Liver (tissue), 9 donors: ENCODE results near the gene CDC42BPB. TPM values are rescaled to one million over a fixed set of nuclear protein-coding genes. Genes with fewer than 3 reads are reported as not detected.

Experiments used
- DNase-seq: peaks from one replicate; pipeline ENCODE4 v3.0.0-alpha.2; 2017; ENCODE audit warnings: low spot score
- H3K27ac ChIP-seq, 2 donors: one replicate each; pipeline ENCODE4 v1.7.0; 2013; ENCODE audit warnings: inconsistent platforms in 2 of 2, low read length in 2 of 2, control low read depth in 1 of 2, low read depth in 1 of 2, mild to moderate bottlenecking in 1 of 2
- H3K27me3 ChIP-seq, 4 donors: one replicate each; pipeline versions ENCODE4 v1.6.1 to v1.7.0; 2013; ENCODE audit warnings: low read length in 3 of 4, inconsistent platforms in 1 of 4, mild to moderate bottlenecking in 1 of 4, moderate library complexity in 1 of 4; ENCODE audit not compliant: control insufficient read depth in 4 of 4, insufficient read depth in 4 of 4
- H3K36me3 ChIP-seq, 4 donors: one replicate each; pipeline versions ENCODE4 v1.6.1 to v1.7.0; 2013; ENCODE audit warnings: low read length in 3 of 4, mild to moderate bottlenecking in 3 of 4, low read depth in 1 of 4, moderate library complexity in 1 of 4; ENCODE audit not compliant: control insufficient read depth in 4 of 4, insufficient read depth in 3 of 4
- H3K4me1 ChIP-seq, 4 donors: one replicate each; pipeline versions ENCODE4 v1.6.1 to v1.7.0; 2013; ENCODE audit warnings: low read length in 3 of 4, mild to moderate bottlenecking in 3 of 4, moderate library complexity in 1 of 4; ENCODE audit not compliant: control insufficient read depth in 4 of 4, insufficient read depth in 4 of 4
- H3K4me3 ChIP-seq, 3 donors: one replicate each; pipeline versions ENCODE4 v1.6.1 to v1.7.0; 2013; ENCODE audit warnings: low read length in 3 of 3, control low read depth in 1 of 3, low read depth in 1 of 3, mild to moderate bottlenecking in 1 of 3
- H3K9ac ChIP-seq, 2 donors: one replicate each; pipeline ENCODE4 v1.7.0; 2013; ENCODE audit warnings: low read length in 2 of 2, mild to moderate bottlenecking in 2 of 2, moderate library complexity in 2 of 2, control low read depth in 1 of 2, low read depth in 1 of 2
- H3K9me3 ChIP-seq, 4 donors: one replicate each; pipeline versions ENCODE4 v1.6.1 to v1.7.0; 2013; ENCODE audit warnings: low read length in 3 of 4; ENCODE audit not compliant: control insufficient read depth in 4 of 4
- CTCF ChIP-seq: fragments of 150-350 bp; IDR thresholded peaks from 2 replicates; pipeline ENCODE4 v1.5.1; 2017; ENCODE audit warnings: improper control_type of control experiment, low read depth, low read length; ENCODE audit not compliant: missing input control
- EGR1 ChIP-seq, 2 donors: IDR thresholded peaks; 2 replicates each; pipeline ENCODE4 v1.6.1; 2016 to 2018; ENCODE audit warnings: antibody characterized with exemption in 2 of 2, low read depth in 2 of 2
- FOXA1 ChIP-seq: IDR thresholded peaks from 2 replicates; pipeline ENCODE4 v1.6.1; 2016; ENCODE audit warnings: antibody characterized with exemption
- GABPA ChIP-seq, 2 donors: IDR thresholded peaks in 1 of 2; conservative IDR thresholded peaks in 1 of 2; 2 replicates each; pipeline ENCODE4 v1.6.1; 2016; ENCODE audit warnings: antibody characterized with exemption in 2 of 2, mild to moderate bottlenecking in 1 of 2, moderate library complexity in 1 of 2
- HNF4A ChIP-seq, 2 donors: conservative IDR thresholded peaks; 2 replicates each; pipeline ENCODE4 v1.6.1; 2016; ENCODE audit warnings: antibody characterized with exemption in 2 of 2, mild to moderate bottlenecking in 2 of 2
- HNF4G ChIP-seq: IDR thresholded peaks from 2 replicates; pipeline ENCODE4 v1.6.1; 2016; ENCODE audit warnings: antibody characterized with exemption
- MAX ChIP-seq: IDR thresholded peaks from 2 replicates; pipeline ENCODE4 v1.6.1; 2016; ENCODE audit warnings: antibody characterized with exemption
- YY1 ChIP-seq: IDR thresholded peaks from 2 replicates; pipeline ENCODE4 v1.6.1; 2016; ENCODE audit warnings: antibody characterized with exemption, mild to moderate bottlenecking
- ZBTB33 ChIP-seq: IDR thresholded peaks from 2 replicates; pipeline ENCODE4 v1.6.1; 2016; ENCODE audit warnings: antibody characterized with exemption
- WGBS: extraction: QIAGEN DNeasy Blood & Tissue Kit; methylation state at CpG from one replicate; pipeline ENCODE4 v1.1.7; 2013; 5-methylcytosine and 5-hydroxymethylcytosine counted together
- polyA plus RNA-seq, 2 donors: library from polyadenylated mRNA; stranded (reverse) in 1 of 2; unstranded in 1 of 2; fragments of 200-250 nt in 1 of 2; fragments of >200 nt in 1 of 2; fragmentation: Nextera tagmentation in 1 of 2; extraction: Ambion mirVana in 1 of 2; gene quantifications; one replicate each; pipeline versions ENCODE4 v1.2.1 to v1.2.3, GENCODE V29; 2013 to 2015
- total RNA-seq, 2 donors: library from RNA; depleted of rRNA; stranded (reverse); fragments of >200 nt; gene quantifications; one replicate each; pipeline ENCODE4 v1.2.3, GENCODE V29; 2014
- TF ChIP-seq, protein P1 (sequence below): IDR thresholded peaks from 2 replicates; pipeline ENCODE4 v1.6.1; 2016; ENCODE audit warnings: antibody characterized with exemption, mild to moderate bottlenecking
- donor health status: healthy.
- donor health status: healthy.
- donor health status: healthy.
- donor health status: healthy.
- donor health status: healthy.

CDC42BPB gene
- total and polyA plus RNA-seq, 4 donors, result 4.1 to 78.7 (median 29.7) TPM

GRCh38 chr14:103029936-103030335 lies 27.4 kb downstream of the CDC42BPB start:
- no peak overlapping the region for H3K9ac ChIP-seq
- no peaks in the 10 kb centered on the region for H3K9me3 ChIP-seq
- DNase-seq, result no peak
- no peaks in the 10 kb centered on the region for H3K27me3 ChIP-seq
- H3K27ac ChIP-seq, result peak overlapping the region; percentile 33 to 35
- TF ChIP-seq MAX (no peak), GABPA (IDR thresholded peaks at IDR 0.05 in 1 of 2, conservative IDR thresholded peaks at IDR 0.05 in 1 of 2) (no peak), CTCF (no peak), EGR1 (IDR thresholded peaks at IDR 0.05; ENCODE audit: low read depth in 2 of 2) (no peak), FOXA1 (no peak), YY1 (no peak)
- H3K36me3 ChIP-seq, result no peaks in the 10 kb centered on the region
- no peak overlapping the region for H3K4me3 ChIP-seq
- 92% methylated on average over 9 of the region's 9 CpGs for WGBS
- peaks cover 16 to 42% (median 31%) of the 10 kb centered on the region in 4 donors for H3K4me1 ChIP-seq

DNA sequence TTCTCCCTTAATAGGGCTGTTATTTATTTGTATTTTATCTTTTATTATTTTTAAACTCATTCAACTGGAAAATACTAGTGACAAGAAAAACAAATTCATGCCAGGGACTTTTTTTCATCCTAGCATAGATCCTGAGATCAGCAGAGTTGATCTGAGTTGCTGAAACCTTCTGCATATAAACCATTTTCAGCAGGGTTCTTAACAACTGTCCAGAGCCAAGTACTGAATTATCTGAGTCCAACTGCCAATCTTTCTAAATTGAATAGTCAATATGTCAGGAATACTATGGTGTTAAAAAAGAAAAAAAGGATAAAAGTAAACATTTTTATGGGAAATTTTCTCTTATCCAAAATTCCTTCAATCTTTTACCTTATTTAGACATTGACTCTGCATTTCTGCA lies 28.6 kb downstream of the CDC42BPB start:
- Histone ChIP-seq H3K4me1 (peaks cover 15 to 47% (median 29%) of the 10 kb centered on the region in 4 donors), H3K9ac (no peak overlapping the region), H3K36me3 (no peaks in the 10 kb centered on the region), H3K4me3 (no peak overlapping the region), H3K27ac (peak overlapping the region in 1 of 2 donors; percentile 19), H3K9me3 (no peaks in the 10 kb centered on the region), H3K27me3 (no peaks in the 10 kb centered on the region)
- no peak for TF ChIP-seq FOXA1
- TF ChIP-seq, protein P1, sequence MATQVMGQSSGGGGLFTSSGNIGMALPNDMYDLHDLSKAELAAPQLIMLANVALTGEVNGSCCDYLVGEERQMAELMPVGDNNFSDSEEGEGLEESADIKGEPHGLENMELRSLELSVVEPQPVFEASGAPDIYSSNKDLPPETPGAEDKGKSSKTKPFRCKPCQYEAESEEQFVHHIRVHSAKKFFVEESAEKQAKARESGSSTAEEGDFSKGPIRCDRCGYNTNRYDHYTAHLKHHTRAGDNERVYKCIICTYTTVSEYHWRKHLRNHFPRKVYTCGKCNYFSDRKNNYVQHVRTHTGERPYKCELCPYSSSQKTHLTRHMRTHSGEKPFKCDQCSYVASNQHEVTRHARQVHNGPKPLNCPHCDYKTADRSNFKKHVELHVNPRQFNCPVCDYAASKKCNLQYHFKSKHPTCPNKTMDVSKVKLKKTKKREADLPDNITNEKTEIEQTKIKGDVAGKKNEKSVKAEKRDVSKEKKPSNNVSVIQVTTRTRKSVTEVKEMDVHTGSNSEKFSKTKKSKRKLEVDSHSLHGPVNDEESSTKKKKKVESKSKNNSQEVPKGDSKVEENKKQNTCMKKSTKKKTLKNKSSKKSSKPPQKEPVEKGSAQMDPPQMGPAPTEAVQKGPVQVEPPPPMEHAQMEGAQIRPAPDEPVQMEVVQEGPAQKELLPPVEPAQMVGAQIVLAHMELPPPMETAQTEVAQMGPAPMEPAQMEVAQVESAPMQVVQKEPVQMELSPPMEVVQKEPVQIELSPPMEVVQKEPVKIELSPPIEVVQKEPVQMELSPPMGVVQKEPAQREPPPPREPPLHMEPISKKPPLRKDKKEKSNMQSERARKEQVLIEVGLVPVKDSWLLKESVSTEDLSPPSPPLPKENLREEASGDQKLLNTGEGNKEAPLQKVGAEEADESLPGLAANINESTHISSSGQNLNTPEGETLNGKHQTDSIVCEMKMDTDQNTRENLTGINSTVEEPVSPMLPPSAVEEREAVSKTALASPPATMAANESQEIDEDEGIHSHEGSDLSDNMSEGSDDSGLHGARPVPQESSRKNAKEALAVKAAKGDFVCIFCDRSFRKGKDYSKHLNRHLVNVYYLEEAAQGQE, result peak; percentile 93
- no peak for DNase-seq

DNA sequence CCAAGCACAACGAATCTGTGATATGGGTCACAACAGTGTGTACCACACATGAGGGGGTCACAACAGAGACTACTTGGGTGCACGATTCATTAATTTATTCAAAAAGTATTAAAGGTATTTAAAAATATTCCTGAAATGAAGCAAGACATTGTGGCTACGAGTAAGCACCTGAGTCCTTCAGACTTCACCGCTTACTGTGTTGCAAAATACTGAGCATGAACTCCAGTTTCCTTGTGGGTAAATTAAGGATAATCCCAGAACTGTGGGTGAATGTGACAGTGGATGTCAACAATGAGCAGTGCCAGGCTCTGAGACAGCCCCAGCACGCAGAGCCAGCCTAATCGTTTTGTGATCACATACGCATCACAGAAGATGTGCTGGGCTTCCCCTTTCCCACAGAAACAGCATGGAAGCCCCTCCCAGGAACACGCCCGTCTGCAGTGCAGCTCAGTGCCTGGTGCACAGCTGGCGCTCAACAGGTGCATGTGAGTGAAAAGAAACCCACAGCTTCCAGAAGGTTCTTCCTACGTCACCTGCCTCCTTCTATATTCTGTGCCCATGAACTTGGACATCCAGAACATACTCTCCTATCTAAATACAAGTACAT lies 29.1 kb downstream of the CDC42BPB start:
- H3K9ac ChIP-seq, result no peak overlapping the region
- no peak overlapping the region for H3K4me3 ChIP-seq
- no peaks in the 10 kb centered on the region for H3K9me3 ChIP-seq
- H3K27me3 ChIP-seq, result no peaks in the 10 kb centered on the region
- H3K4me1 ChIP-seq, result peaks cover 14 to 44% (median 27%) of the 10 kb centered on the region in 4 donors
- no peak for TF ChIP-seq HNF4G
- TF ChIP-seq EGR1 (IDR thresholded peaks at IDR 0.05; ENCODE audit: low read depth in 2 of 2), result no peak
- TF ChIP-seq HNF4A (conservative IDR thresholded peaks at IDR 0.05), result no peak
- TF ChIP-seq ZBTB33, result no peak
- 67% methylated on average over 11 of the region's 11 CpGs for WGBS
- no peaks in the 10 kb centered on the region for H3K36me3 ChIP-seq
- no peak for DNase-seq
- peak overlapping the region in 1 of 2 donors; percentile 19 for H3K27ac ChIP-seq
